Keratinocyte (primary cell): ENCODE results near the gene MED23. TPM values are rescaled to one million over a fixed set of nuclear protein-coding genes. Genes with fewer than 3 reads are reported as not detected.

Experiments used
- DNase-seq: peaks from one replicate; pipeline ENCODE4 v3.0.0-alpha.2; 2011; ENCODE audit warnings: low read depth, missing footprints, low spot score
- FAIRE-seq: peaks from 2 replicates; lab custom pipeline; 2011; peaks lifted over from hg19 to GRCh38; lab: Jason Lieb, UNC
- H2AFZ ChIP-seq: 2 replicates; pipeline ENCODE4 v1.6.0; 2012; ENCODE audit warnings: low read length, control low read depth, inconsistent platforms; ENCODE audit not compliant: control insufficient read depth
- H3K27ac ChIP-seq: 2 replicates; pipeline ENCODE4 v1.5.1; 2011; ENCODE audit warnings: low read length; ENCODE audit not compliant: control insufficient read depth, insufficient read depth
- H3K27me3 ChIP-seq: 3 replicates; pipeline ENCODE4 v1.6.0; 2011; ENCODE audit warnings: low read length; ENCODE audit not compliant: control insufficient read depth, insufficient read depth; ENCODE audit errors: extremely low read depth
- H3K36me3 ChIP-seq, 2 experiments: 2 replicates in 1 of 2; 3 replicates in 1 of 2; pipeline ENCODE4 v1.5.1; 2011; ENCODE audit warnings: low read length in 2 of 2, mild to moderate bottlenecking in 1 of 2; ENCODE audit not compliant: control insufficient read depth in 2 of 2, insufficient read depth in 2 of 2; ENCODE audit errors: extremely low read depth in 1 of 2
- H3K4me1 ChIP-seq: 3 replicates; pipeline ENCODE4 v1.5.1; 2011; ENCODE audit warnings: low read length; ENCODE audit not compliant: control insufficient read depth, insufficient read depth; ENCODE audit errors: extremely low read depth
- H3K4me2 ChIP-seq: 3 replicates; pipeline ENCODE4 v1.6.0; 2011; ENCODE audit warnings: low read depth, low read length; ENCODE audit not compliant: control insufficient read depth, insufficient read depth; ENCODE audit errors: extremely low read depth
- H3K4me3 ChIP-seq, 3 experiments: fragments of 200-600 bp in 1 of 3; sonication (generic) in 1 of 3; 2 replicates in 2 of 3; 3 replicates in 1 of 3; pipeline ENCODE4 v1.5.1; 2011 to 2016; ENCODE audit warnings: low read length in 3 of 3, mild to moderate bottlenecking in 3 of 3, control low read depth in 2 of 3, inconsistent platforms in 1 of 3, low read depth in 1 of 3, mixed read lengths in 1 of 3, mixed run types in 1 of 3, moderate library complexity in 1 of 3; ENCODE audit not compliant: control insufficient read depth in 2 of 3, insufficient read depth in 2 of 3; ENCODE audit errors: extremely low read depth in 1 of 3
- H3K79me2 ChIP-seq: 2 replicates; pipeline ENCODE4 v1.6.0; 2012; ENCODE audit warnings: low read length; ENCODE audit not compliant: control insufficient read depth, insufficient read depth
- H3K9ac ChIP-seq: 3 replicates; pipeline ENCODE4 v1.6.0; 2011; ENCODE audit warnings: low read length; ENCODE audit not compliant: control insufficient read depth, insufficient read depth; ENCODE audit errors: extremely low read depth
- H3K9me1 ChIP-seq: 3 replicates; pipeline ENCODE4 v1.6.0; 2011; ENCODE audit warnings: low read length; ENCODE audit not compliant: control insufficient read depth, insufficient read depth; ENCODE audit errors: extremely low read depth
- H3K9me3 ChIP-seq: 2 replicates; pipeline ENCODE4 v1.5.1; 2012; ENCODE audit warnings: low read depth, low read length; ENCODE audit not compliant: control insufficient read depth
- H4K20me1 ChIP-seq: 3 replicates; pipeline ENCODE4 v1.6.0; 2011; ENCODE audit warnings: low read length; ENCODE audit not compliant: control insufficient read depth, insufficient read depth; ENCODE audit errors: extremely low read depth
- CTCF ChIP-seq, 3 experiments: IDR thresholded peaks in 1 of 3; conservative IDR thresholded peaks in 1 of 3; optimal IDR thresholded peaks in 1 of 3; 2 replicates in 2 of 3; 3 replicates in 1 of 3; pipeline versions ENCODE3 to v1.5.1; 2011; ENCODE audit warnings: low read length in 3 of 3, mild to moderate bottlenecking in 3 of 3, moderate library complexity in 2 of 3, control low read depth in 1 of 3, inconsistent platforms in 1 of 3; ENCODE audit not compliant: insufficient read depth in 2 of 3; ENCODE audit errors: extremely low read depth in 1 of 3
- EZH2 ChIP-seq: IDR thresholded peaks from one replicate; pipeline ENCODE4 v1.6.1; 2012; ENCODE audit warnings: inconsistent platforms, mild to moderate bottlenecking, low read length, moderate library complexity
- dilution Hi-C: fragments of 300-500 bp; cut with MboI; formaldehyde crosslinking; loops from one replicate; pipeline ENCODE4 v1.7.0; 2020; ENCODE audit warnings: low sequenced_read_pairs; ENCODE audit not compliant: extremely low pct_ligation_motif_present
- polyA plus RNA-seq, 5 experiments: library from polyadenylated mRNA; depleted of rRNA in 3 of 5; stranded (reverse) in 3 of 5; stranded (forward) in 1 of 5; unstranded in 1 of 5; fragments of >200 nt; gene quantifications; 1 replicate in 1 of 5; 2 replicates in 3 of 5; 3 replicates in 1 of 5; pipeline versions ENCODE4 v1.2.1 to v1.2.3, GENCODE V29; 2011 to 2012; ENCODE audit warnings: missing spikeins in 2 of 5, low read depth in 1 of 5, low replicate concordance in 1 of 5

MED23 gene
- polyA plus RNA-seq, 1 donor (not counting 4 experiments of a cell fraction or from before 2014, with no cell fraction given) = 24.9 TPM

GRCh38 chr6:131592935-131593334 is 35.1 kb downstream of the MED23 start:
- H2AFZ ChIP-seq = no peak overlapping the region
- H4K20me1 ChIP-seq = no peaks in the 10 kb centered on the region
- DNase-seq (no peak), FAIRE-seq (no peak)
- no peaks in the 10 kb centered on the region for H3K9me1 ChIP-seq
- H3K79me2 ChIP-seq = no peaks in the 10 kb centered on the region
- no peak overlapping the region for H3K27ac ChIP-seq
- no peak overlapping the region for H3K4me2 ChIP-seq
- no peak overlapping the region for H3K4me3 ChIP-seq
- no peaks in the 10 kb centered on the region for H3K27me3 ChIP-seq
- no peaks in the 10 kb centered on the region for H3K4me1 ChIP-seq
- H3K9me3 ChIP-seq = no peaks in the 10 kb centered on the region
- peaks cover 15 to 18% of the 10 kb centered on the region in 2 experiments for H3K36me3 ChIP-seq
- no peak for TF ChIP-seq EZH2
- TF ChIP-seq CTCF (optimal IDR thresholded peaks at IDR 0.05 in 1 of 3, IDR thresholded peaks at IDR 0.05 in 1 of 3, conservative IDR thresholded peaks at IDR 0.05 in 1 of 3; ENCODE audit: extremely low read depth in 1 of 3, insufficient read depth in 2 of 3, low read length in 3 of 3) = no peak
- H3K9ac ChIP-seq = no peak overlapping the region
- dilution Hi-C loops = no loop called here

GRCh38 chr6:131588643-131589042 is 39.4 kb downstream of the MED23 start:
- Histone ChIP-seq H3K4me1 (no peaks in the 10 kb centered on the region), H3K27me3 (no peaks in the 10 kb centered on the region), H3K9me3 (no peaks in the 10 kb centered on the region), H3K9ac (no peak overlapping the region), H3K79me2 (no peaks in the 10 kb centered on the region), H3K4me3 (no peak overlapping the region), H3K9me1 (no peaks in the 10 kb centered on the region), H3K27ac (no peak overlapping the region), H2AFZ (no peak overlapping the region), H4K20me1 (no peaks in the 10 kb centered on the region), H3K36me3 (peaks cover 11 to 15% of the 10 kb centered on the region in 2 experiments), H3K4me2 (no peak overlapping the region)
- dilution Hi-C loops = no loop called here
- no peak for FAIRE-seq
- no peak for DNase-seq
- TF ChIP-seq EZH2 (no peak), CTCF (optimal IDR thresholded peaks at IDR 0.05 in 1 of 3, IDR thresholded peaks at IDR 0.05 in 1 of 3, conservative IDR thresholded peaks at IDR 0.05 in 1 of 3; ENCODE audit: extremely low read depth in 1 of 3, insufficient read depth in 2 of 3, low read length in 3 of 3) (no peak)
